ENCODE measurements around the gene RAB11FIP4. TPM values are rescaled to one million over a fixed set of nuclear protein-coding genes. Genes with fewer than 3 reads are reported as not detected.

The RAB11FIP4 gene
- total RNA-seq, 2 donors from 2014 or later = 0.68 to 3.7 TPM

DNA sequence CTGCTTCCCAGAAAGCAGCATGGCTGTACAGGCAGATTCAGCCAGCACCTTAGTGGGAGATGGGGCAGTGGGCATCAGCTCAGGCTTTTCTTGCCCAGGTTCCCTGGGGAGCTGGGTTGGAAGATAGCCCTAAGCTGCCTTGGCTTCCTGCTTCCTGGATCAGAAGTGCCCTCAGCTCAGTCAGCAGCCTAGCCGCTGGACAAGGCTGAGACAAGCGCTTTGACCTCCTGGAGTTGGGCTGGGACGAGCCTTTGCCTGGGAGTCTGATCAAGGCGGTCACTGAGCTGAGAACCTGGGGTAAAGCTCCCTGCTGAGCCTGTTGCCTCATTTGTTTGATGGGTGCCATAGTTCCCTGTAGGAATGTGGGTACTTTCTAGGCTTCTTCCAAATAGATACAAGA is 190.0 kb downstream of the RAB11FIP4 start:
- no peaks in the 10 kb centered on the region for H3K9me3 ChIP-seq
- no peak for TF ChIP-seq CTCF (IDR thresholded peaks at IDR 0.05)
- H3K4me1 ChIP-seq (ENCODE audit: control insufficient read depth in 1 of 2, low read depth in 2 of 2) = peaks cover 36 to 58% of the 10 kb centered on the region in 2 donors
- DNase-seq (ENCODE audit: low spot score) (no peak), ATAC-seq (ENCODE audit: insufficient number of reproducible peaks, low FRiP score, low read depth) (no peak)
- no peaks in the 10 kb centered on the region for H3K36me3 ChIP-seq
- H3K27me3 ChIP-seq (replicated peaks; ENCODE audit: insufficient read depth) = no peaks in the 10 kb centered on the region
- H3K27ac ChIP-seq = peak overlapping the region; percentile 87 to 90
- peak overlapping the region; percentile 62 for H3K4me3 ChIP-seq

GRCh38 chr17:31582151-31582907 is 190.9 kb downstream of the RAB11FIP4 start:
- H3K4me1 ChIP-seq (ENCODE audit: control insufficient read depth in 1 of 2, low read depth in 2 of 2) = peaks cover 42 to 67% of the 10 kb centered on the region in 2 donors
- no peaks in the 10 kb centered on the region for H3K27me3 ChIP-seq (replicated peaks; ENCODE audit: insufficient read depth)
- no peak for TF ChIP-seq CTCF (IDR thresholded peaks at IDR 0.05)
- no peak for DNase-seq (ENCODE audit: low spot score)
- H3K27ac ChIP-seq = peak overlapping the region; percentile 87 to 90
- H3K36me3 ChIP-seq = no peaks in the 10 kb centered on the region
- no peak for ATAC-seq (ENCODE audit: insufficient number of reproducible peaks, low FRiP score, low read depth)
- no peaks in the 10 kb centered on the region for H3K9me3 ChIP-seq
- peak overlapping the region; percentile 62 for H3K4me3 ChIP-seq

- H3K36me3 ChIP-seq = no peaks in the 10 kb centered on the region
- H3K4me3 ChIP-seq = no peak overlapping the region
- H3K9me3 ChIP-seq = no peaks in the 10 kb centered on the region
- no peak overlapping the region for H3K27ac ChIP-seq
- TF ChIP-seq CTCF (IDR thresholded peaks at IDR 0.05) = no peak
- ATAC-seq (ENCODE audit: insufficient number of reproducible peaks, low FRiP score, low read depth) (no peak), DNase-seq (ENCODE audit: low spot score) (no peak)
- no peaks in the 10 kb centered on the region for H3K27me3 ChIP-seq (replicated peaks; ENCODE audit: insufficient read depth)
- peaks cover 42 to 68% of the 10 kb centered on the region in 2 donors for H3K4me1 ChIP-seq (ENCODE audit: control insufficient read depth in 1 of 2, low read depth in 2 of 2)
Observed at GRCh38 chr17:31583772-31584356, 192.4 kb downstream of the RAB11FIP4 start.

GRCh38 chr17:31584438-31585279 is 193.2 kb downstream of the RAB11FIP4 start:
- Histone ChIP-seq H3K27me3 (replicated peaks; ENCODE audit: insufficient read depth) (no peaks in the 10 kb centered on the region), H3K27ac (no peak overlapping the region), H3K4me3 (no peak overlapping the region), H3K36me3 (no peaks in the 10 kb centered on the region), H3K4me1 (ENCODE audit: control insufficient read depth in 1 of 2, low read depth in 2 of 2) (peaks cover 37 to 60% of the 10 kb centered on the region in 2 donors), H3K9me3 (no peaks in the 10 kb centered on the region)
- DNase-seq (ENCODE audit: low spot score) (no peak), ATAC-seq (ENCODE audit: insufficient number of reproducible peaks, low FRiP score, low read depth) (no peak)
- TF ChIP-seq CTCF (IDR thresholded peaks at IDR 0.05) = no peak

- H3K9me3 ChIP-seq = no peaks in the 10 kb centered on the region
- H3K36me3 ChIP-seq = no peaks in the 10 kb centered on the region
- H3K27me3 ChIP-seq (replicated peaks; ENCODE audit: insufficient read depth) = no peaks in the 10 kb centered on the region
- no peak for DNase-seq (ENCODE audit: low spot score)
- ATAC-seq (ENCODE audit: insufficient number of reproducible peaks, low FRiP score, low read depth) = no peak
- no peak for TF ChIP-seq CTCF (IDR thresholded peaks at IDR 0.05)
- H3K4me3 ChIP-seq = no peak overlapping the region
- peaks cover 33 to 54% of the 10 kb centered on the region in 2 donors for H3K4me1 ChIP-seq (ENCODE audit: control insufficient read depth in 1 of 2, low read depth in 2 of 2)
- no peak overlapping the region for H3K27ac ChIP-seq
Observed at GRCh38 chr17:31585280-31585630, 193.8 kb downstream of the RAB11FIP4 start.
